ENCODE results near the gene CRISPLD2. TPM values are rescaled to one million over a fixed set of nuclear protein-coding genes. Genes with fewer than 3 reads are reported as not detected.
"Not testable (repeated sequence)": the region's sequence is repeated elsewhere in the genome, so short reads cannot be mapped to it uniquely, and the experiment has no call there.

CRISPLD2 gene
- total RNA-seq, 4 donors from 2014 or later, result 54.9 to 109 (median 63.4) TPM

DNA sequence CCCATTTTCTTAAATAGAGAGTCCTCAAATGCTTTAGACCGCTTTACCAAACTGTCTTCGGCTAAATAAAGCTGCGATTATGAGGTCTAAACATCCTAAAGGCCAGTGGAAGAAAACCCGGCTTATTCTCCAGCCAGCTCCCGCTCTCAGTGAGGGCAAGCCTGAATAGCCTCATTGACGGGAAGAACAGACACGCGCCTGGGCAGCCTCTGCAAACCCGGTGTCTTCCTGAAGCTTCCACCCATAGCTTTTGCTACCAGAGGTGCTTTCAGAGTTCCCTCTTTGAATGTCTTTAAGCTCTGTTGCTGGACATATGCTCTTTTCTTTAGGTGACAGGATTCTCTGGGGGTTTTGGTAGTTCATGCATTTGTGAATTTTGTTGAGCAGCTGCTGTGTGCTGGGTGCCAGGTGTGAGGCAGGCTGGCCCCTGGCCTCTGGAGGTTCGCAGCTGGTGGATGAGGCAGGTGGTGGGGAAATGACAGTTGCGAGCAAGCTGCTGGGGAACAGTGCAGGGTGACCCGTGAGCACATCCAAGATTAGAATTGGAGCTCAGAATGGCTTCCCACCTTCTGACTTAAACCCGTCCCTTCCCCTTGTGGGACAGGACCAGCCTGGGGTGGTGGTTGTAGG, 44.7 kb downstream of the CRISPLD2 start:
- Histone ChIP-seq H3K9me3 (peaks cover 8% of the 10 kb centered on the region), H3K36me3 (peaks cover 60% of the 10 kb centered on the region), H3K4me3 (no peak overlapping the region), H3K27me3 (no peaks in the 10 kb centered on the region), H3K4me1 (no peaks in the 10 kb centered on the region), H3K27ac (no peak overlapping the region)
- DNase-seq (ENCODE audit: low spot score in 2 of 2), result no peak
- TF ChIP-seq POLR2AphosphoS5 (IDR thresholded peaks at IDR 0.05) (no peak), EP300 (IDR thresholded peaks at IDR 0.05) (no peak), POLR2A (IDR thresholded peaks at IDR 0.05) (no peak)
- TF ChIP-seq, protein P1, sequence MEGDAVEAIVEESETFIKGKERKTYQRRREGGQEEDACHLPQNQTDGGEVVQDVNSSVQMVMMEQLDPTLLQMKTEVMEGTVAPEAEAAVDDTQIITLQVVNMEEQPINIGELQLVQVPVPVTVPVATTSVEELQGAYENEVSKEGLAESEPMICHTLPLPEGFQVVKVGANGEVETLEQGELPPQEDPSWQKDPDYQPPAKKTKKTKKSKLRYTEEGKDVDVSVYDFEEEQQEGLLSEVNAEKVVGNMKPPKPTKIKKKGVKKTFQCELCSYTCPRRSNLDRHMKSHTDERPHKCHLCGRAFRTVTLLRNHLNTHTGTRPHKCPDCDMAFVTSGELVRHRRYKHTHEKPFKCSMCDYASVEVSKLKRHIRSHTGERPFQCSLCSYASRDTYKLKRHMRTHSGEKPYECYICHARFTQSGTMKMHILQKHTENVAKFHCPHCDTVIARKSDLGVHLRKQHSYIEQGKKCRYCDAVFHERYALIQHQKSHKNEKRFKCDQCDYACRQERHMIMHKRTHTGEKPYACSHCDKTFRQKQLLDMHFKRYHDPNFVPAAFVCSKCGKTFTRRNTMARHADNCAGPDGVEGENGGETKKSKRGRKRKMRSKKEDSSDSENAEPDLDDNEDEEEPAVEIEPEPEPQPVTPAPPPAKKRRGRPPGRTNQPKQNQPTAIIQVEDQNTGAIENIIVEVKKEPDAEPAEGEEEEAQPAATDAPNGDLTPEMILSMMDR (IDR thresholded peaks at IDR 0.05), result no peak
- 83% methylated on average over 13 of the region's 13 CpGs for WGBS

DNA sequence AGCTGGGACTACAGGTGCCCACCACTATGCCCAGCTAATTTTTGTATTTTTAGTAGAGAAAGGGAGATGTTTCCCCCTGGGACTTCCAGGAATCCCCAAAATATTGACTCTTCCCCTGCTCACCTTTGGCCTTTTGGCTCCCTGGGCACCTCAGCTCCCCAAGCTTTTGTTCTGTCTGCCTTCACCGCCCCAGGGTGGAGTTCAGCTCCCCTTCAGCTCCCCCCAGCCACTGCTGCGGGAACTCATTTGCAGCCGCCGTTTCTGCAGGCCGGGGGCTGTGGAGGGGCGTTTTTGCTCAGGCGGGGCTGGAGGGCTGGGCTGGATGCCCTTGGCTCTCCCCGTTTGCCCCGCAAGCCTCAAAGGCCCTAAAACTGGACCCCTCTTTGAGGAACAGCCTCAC, 47.9 kb downstream of the CRISPLD2 start:
- H3K4me1 ChIP-seq, result no peaks in the 10 kb centered on the region
- H3K27ac ChIP-seq, result no peak overlapping the region
- H3K4me3 ChIP-seq, result no peak overlapping the region
- no peak for TF ChIP-seq POLR2AphosphoS5 (IDR thresholded peaks at IDR 0.05)
- H3K9me3 ChIP-seq, result no peaks in the 10 kb centered on the region
- H3K27me3 ChIP-seq, result no peaks in the 10 kb centered on the region
- 78% methylated on average over 9 of the region's 9 CpGs for WGBS
- DNase-seq (ENCODE audit: low spot score in 2 of 2), result no peak
- peaks cover 49% of the 10 kb centered on the region for H3K36me3 ChIP-seq

DNA sequence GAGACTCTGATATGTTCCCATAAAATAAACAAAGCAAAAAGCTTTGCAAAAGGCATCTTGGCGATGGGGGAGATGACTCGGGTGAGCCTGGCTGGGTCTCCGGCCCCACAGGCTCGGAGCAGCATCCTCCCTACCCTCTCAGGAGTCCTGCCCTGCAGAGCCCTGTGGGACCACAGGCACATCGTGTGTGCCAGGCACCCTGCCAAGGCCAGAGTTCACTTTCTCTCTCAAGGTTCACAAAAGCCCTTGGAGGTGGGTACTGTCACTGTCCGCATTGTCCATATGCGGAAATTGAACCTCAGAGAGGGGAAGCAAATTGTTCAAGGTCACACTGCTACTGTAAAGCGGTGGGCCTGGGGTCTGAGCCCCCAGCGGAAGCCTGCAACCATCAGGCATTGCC, 48.5 kb downstream of the CRISPLD2 start:
- no peaks in the 10 kb centered on the region for H3K27me3 ChIP-seq
- peaks cover 49% of the 10 kb centered on the region for H3K36me3 ChIP-seq
- no peak overlapping the region for H3K4me3 ChIP-seq

DNA sequence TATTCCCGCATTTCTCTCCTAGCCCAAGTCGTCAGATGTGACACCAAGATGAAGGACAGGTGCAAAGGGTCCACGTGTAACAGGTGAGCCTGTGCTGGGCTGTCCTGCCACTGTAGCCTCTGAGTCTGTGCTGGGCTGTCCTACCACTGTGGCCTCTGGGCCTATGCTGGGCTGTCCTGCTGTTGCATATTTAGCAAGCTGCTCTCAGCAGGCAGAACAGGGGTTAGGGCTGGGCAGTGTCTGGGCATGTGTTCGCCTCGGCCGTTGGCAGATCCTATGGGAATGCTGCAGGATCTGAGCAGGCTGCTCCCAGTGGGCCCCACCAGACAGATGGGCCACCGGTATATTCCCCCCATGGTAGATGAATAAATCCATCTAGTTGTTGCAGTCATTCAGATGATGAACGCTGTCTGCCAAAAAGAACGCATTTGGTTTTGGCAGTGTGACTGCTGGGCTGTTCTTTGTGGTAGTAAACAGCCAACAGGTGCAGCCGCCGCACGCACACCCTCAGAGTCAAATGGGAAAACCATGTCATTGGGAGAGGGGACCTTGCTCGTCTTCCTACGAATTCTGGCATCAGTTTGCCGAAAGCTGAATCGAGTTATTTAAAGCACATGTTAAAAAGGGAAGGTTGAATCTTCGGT, 49.2 kb downstream of the CRISPLD2 start:
- no peak overlapping the region for H3K4me3 ChIP-seq
- no peaks in the 10 kb centered on the region for H3K4me1 ChIP-seq
- no peak overlapping the region for H3K27ac ChIP-seq
- no peaks in the 10 kb centered on the region for H3K27me3 ChIP-seq
- no peak for DNase-seq (ENCODE audit: low spot score in 2 of 2)
- TF ChIP-seq EP300 (IDR thresholded peaks at IDR 0.05) (no peak), POLR2A (IDR thresholded peaks at IDR 0.05) (no peak), POLR2AphosphoS5 (IDR thresholded peaks at IDR 0.05) (no peak)
- TF ChIP-seq, protein P1 (IDR thresholded peaks at IDR 0.05), result no peak
- H3K36me3 ChIP-seq, result peaks cover 48% of the 10 kb centered on the region
- H3K9me3 ChIP-seq, result no peaks in the 10 kb centered on the region
- 88% methylated on average over 16 of the region's 17 CpGs for WGBS

More for the DNA sequence above, 48.5 kb downstream of the CRISPLD2 start:
- WGBS, result 86% methylated on average over 9 of the region's 9 CpGs
- no peak for TF ChIP-seq POLR2A (IDR thresholded peaks at IDR 0.05)
- no peak for TF ChIP-seq POLR2AphosphoS5 (IDR thresholded peaks at IDR 0.05)
- TF ChIP-seq, protein P1 (IDR thresholded peaks at IDR 0.05), result no peak
- no peak for TF ChIP-seq EP300 (IDR thresholded peaks at IDR 0.05)
- no peak for DNase-seq (ENCODE audit: low spot score in 2 of 2)
- Histone ChIP-seq H3K9me3 (no peaks in the 10 kb centered on the region), H3K4me1 (no peaks in the 10 kb centered on the region), H3K27ac (no peak overlapping the region)

DNA sequence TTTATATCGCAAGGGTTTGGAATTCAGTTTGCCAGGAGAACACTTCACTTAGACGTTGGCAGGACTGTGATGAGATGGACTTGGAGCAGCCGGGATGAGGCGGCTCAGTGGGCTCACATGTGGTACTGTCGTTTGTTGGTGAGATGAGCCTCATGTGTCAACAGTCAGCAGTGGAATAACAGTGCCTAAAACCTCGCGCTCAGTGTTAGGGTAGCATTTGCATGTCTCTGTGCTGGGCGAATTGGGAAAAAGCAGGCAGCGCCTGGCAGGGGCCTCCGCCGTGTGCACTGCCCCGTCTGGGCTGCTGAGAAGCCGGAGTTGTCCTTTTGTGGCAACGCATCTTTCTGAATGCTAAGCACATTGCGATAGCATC, 49.7 kb downstream of the CRISPLD2 start:
- no peaks in the 10 kb centered on the region for H3K9me3 ChIP-seq
- peaks cover 48% of the 10 kb centered on the region for H3K36me3 ChIP-seq
- DNase-seq (ENCODE audit: low spot score in 2 of 2), result no peak
- WGBS, result 89% methylated on average over 8 of the region's 15 CpGs
- no peaks in the 10 kb centered on the region for H3K27me3 ChIP-seq
- H3K27ac ChIP-seq, result no peak overlapping the region
- H3K4me1 ChIP-seq, result no peaks in the 10 kb centered on the region
- TF ChIP-seq POLR2AphosphoS5 (IDR thresholded peaks at IDR 0.05) (no peak), EP300 (IDR thresholded peaks at IDR 0.05) (no peak), POLR2A (IDR thresholded peaks at IDR 0.05) (no peak)
- TF ChIP-seq, protein P1 (IDR thresholded peaks at IDR 0.05), result no peak
- H3K4me3 ChIP-seq, result no peak overlapping the region

DNA sequence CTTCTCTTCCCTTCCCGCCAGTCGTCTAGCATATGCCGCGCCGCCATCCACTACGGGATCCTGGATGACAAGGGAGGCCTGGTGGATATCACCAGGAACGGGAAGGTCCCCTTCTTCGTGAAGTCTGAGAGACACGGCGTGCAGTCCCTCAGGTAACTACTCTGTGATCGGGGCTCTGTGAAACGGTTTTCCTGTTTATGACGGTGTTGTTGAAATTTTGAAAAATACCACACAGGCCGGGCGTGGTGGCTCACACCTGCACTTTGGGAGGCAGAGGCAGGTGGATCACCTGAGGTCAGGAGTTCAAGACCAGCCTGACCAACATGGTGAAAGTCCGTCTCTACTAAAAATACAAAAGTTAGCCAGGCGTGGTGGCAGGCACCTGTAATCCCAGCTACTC, 53.2 kb downstream of the CRISPLD2 start:
- not testable (repeated sequence) for H3K4me3 ChIP-seq

More for the DNA sequence above, 53.2 kb downstream of the CRISPLD2 start:
- peaks cover 39% of the 10 kb centered on the region for H3K36me3 ChIP-seq
- 95% methylated on average over 17 of the region's 17 CpGs for WGBS
- not testable (repeated sequence) for H3K4me1 ChIP-seq; H3K27me3 ChIP-seq; H3K27ac ChIP-seq; H3K9me3 ChIP-seq; DNase-seq (ENCODE audit: low spot score in 2 of 2)

Data from suprapubic skin (tissue), 4 donors.